ENCODE measurements around the gene PRDM13. TPM values are rescaled to one million over a fixed set of nuclear protein-coding genes. Genes with fewer than 3 reads are reported as not detected.
"Not testable (repeated sequence)": the region's sequence is repeated elsewhere in the genome, so short reads cannot be mapped to it uniquely, and the experiment has no call there.

Gene PRDM13
- total RNA-seq, 1 donor from 2014 or later, result not detected

DNA sequence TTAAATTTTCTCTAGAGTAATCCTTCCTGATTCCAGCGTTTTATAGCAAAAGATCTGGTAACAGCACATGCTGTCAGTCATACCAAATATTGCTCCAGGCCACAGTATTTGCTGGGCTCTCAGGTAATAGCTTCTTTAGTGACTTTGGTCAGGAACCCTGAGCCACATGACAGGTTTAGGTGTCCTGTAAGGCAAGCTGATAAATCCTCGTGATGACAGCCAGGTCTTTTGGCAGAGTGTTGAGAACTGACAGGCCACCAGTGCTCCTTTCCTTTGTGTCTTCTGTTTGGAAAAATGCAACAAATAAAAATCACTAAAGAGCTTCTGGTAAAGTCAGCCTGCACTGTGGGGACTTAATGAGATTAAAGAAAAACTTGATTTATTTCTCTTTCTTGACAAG, 34.6 kb downstream of the PRDM13 start:
- TF ChIP-seq CTCF (IDR thresholded peaks at IDR 0.05; ENCODE audit: borderline replicate concordance), result no peak
- intact Hi-C loops (cut with micrococcal nuclease), result no loop called here
- peaks cover 77% of the 10 kb centered on the region for H3K27me3 ChIP-seq (ENCODE audit: low read depth)
- H3K36me3 ChIP-seq, result peaks cover 7% of the 10 kb centered on the region
- H3K4me3 ChIP-seq, result no peak overlapping the region
- H3K9me3 ChIP-seq (replicated peaks), result peaks cover 20% of the 10 kb centered on the region
- H3K27ac ChIP-seq (replicated peaks), result no peak overlapping the region
- H3K4me1 ChIP-seq, result no peaks in the 10 kb centered on the region
- no peak for DNase-seq

- Histone ChIP-seq H3K9me3 (replicated peaks) (no peaks in the 10 kb centered on the region), H3K36me3 (no peaks in the 10 kb centered on the region), H3K4me1 (no peaks in the 10 kb centered on the region), H3K4me3 (no peak overlapping the region), H3K27me3 (ENCODE audit: low read depth) (peaks cover 77% of the 10 kb centered on the region), H3K27ac (replicated peaks) (no peak overlapping the region)
- intact Hi-C loops (cut with micrococcal nuclease), result no loop called here
- TF ChIP-seq CTCF (IDR thresholded peaks at IDR 0.05; ENCODE audit: borderline replicate concordance), result no peak
- no peak for DNase-seq
These were observed 39.4 kb downstream of the PRDM13 start for GRCh38 chr6:99645986-99646385.

- intact Hi-C loops (cut with micrococcal nuclease); H3K4me1 ChIP-seq; H3K9me3 ChIP-seq (replicated peaks); H3K36me3 ChIP-seq; DNase-seq; H3K27ac ChIP-seq (replicated peaks); H3K4me3 ChIP-seq: not testable (repeated sequence)
- peaks cover 39% of the 10 kb centered on the region for H3K27me3 ChIP-seq (ENCODE audit: low read depth)
These were observed 43.5 kb downstream of the PRDM13 start for GRCh38 chr6:99650091-99650571.

DNA sequence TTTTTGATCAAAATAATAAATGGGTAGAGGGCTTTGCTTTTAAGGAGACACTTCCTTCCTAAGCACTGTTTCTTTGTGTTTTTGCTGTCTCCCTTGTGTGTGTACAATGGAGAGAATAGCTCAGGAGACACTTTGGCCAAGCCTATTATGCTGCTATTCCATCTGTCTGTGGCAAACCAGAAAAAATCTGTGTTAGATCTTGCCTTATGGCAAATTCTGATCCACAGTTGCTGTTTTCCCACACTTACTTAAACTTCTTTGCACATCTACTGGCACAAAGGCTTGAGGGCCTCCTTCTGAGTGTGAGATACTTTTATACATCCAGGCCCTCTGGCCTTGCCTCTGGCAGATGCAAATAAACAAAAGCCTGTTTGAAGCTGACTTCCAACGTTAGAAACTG, 53.6 kb downstream of the PRDM13 start:
- H3K4me3 ChIP-seq, result no peak overlapping the region
- TF ChIP-seq CTCF (IDR thresholded peaks at IDR 0.05; ENCODE audit: borderline replicate concordance), result no peak
- no peaks in the 10 kb centered on the region for H3K36me3 ChIP-seq
- peaks cover 8% of the 10 kb centered on the region for H3K27me3 ChIP-seq (ENCODE audit: low read depth)
- intact Hi-C loops (cut with micrococcal nuclease), result no loop called here
- H3K4me1 ChIP-seq, result no peaks in the 10 kb centered on the region
- H3K9me3 ChIP-seq (replicated peaks), result no peaks in the 10 kb centered on the region
- DNase-seq, result no peak
- H3K27ac ChIP-seq (replicated peaks), result no peak overlapping the region

DNA sequence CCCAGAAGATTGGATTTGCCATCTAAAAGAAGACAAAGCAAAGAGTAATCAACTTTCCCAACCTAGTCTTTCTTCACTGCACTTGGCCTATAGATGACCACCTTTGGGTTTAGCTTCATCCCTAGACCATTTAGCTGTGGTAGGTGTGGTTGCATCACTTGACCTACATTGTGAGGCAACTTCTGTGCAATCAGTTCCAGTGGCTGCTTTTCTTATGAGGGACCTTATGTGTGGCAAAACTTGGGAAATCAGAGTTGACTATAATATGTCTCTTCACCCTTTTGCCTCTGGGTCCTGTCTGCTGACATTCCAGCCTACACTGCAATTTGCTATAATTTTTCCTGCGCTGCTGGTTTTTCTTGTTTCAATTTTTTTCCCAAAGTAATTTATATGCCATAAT, 55.2 kb downstream of the PRDM13 start:
- H3K9me3 ChIP-seq (replicated peaks), result no peaks in the 10 kb centered on the region
- H3K27ac ChIP-seq (replicated peaks), result no peak overlapping the region
- H3K36me3 ChIP-seq, result no peaks in the 10 kb centered on the region
- peaks cover 8% of the 10 kb centered on the region for H3K27me3 ChIP-seq (ENCODE audit: low read depth)
- no peaks in the 10 kb centered on the region for H3K4me1 ChIP-seq
- H3K4me3 ChIP-seq, result no peak overlapping the region
- DNase-seq, result no peak
- no peak for TF ChIP-seq CTCF (IDR thresholded peaks at IDR 0.05; ENCODE audit: borderline replicate concordance)
- intact Hi-C loops (cut with micrococcal nuclease), result no loop called here

GRCh38 chr6:99662616-99663015, 56.0 kb downstream of the PRDM13 start:
- intact Hi-C loops (cut with micrococcal nuclease), result no loop called here

More at GRCh38 chr6:99662616-99663015, 56.0 kb downstream of the PRDM13 start:
- peaks cover 8% of the 10 kb centered on the region for H3K27me3 ChIP-seq (ENCODE audit: low read depth)
- no peak overlapping the region for H3K27ac ChIP-seq (replicated peaks)
- TF ChIP-seq CTCF (IDR thresholded peaks at IDR 0.05; ENCODE audit: borderline replicate concordance), result no peak
- H3K4me1 ChIP-seq, result no peaks in the 10 kb centered on the region
- H3K4me3 ChIP-seq, result no peak overlapping the region
- no peaks in the 10 kb centered on the region for H3K9me3 ChIP-seq (replicated peaks)
- H3K36me3 ChIP-seq, result no peaks in the 10 kb centered on the region
- no peak for DNase-seq

Other genes starting within 250 kb of the PRDM13 start
- gene COQ3, start 212.6 kb upstream of the PRDM13 start, total RNA-seq, result 36.2 TPM
- gene PNISR, start 181.5 kb upstream of the PRDM13 start, total RNA-seq, result 52.0 TPM
- 13.4 TPM for gene USP45, start 91.4 kb upstream of the PRDM13 start, total RNA-seq
- 15.1 TPM for gene CCNC, start 38.2 kb upstream of the PRDM13 start, total RNA-seq